Glutamatergic neuron (in vitro differentiated cells): ENCODE results near the gene TRMT1. TPM values are rescaled to one million over a fixed set of nuclear protein-coding genes. Genes with fewer than 3 reads are reported as not detected.

Experiments used
- DNase-seq: peaks from one replicate; pipeline ENCODE4 v3.0.0; 2022
- H3K27ac Mint-ChIP-seq: one replicate; pipeline ENCODE4 v1.8.0; 2020; ENCODE audit warnings: mild to moderate bottlenecking, mixed read lengths, inconsistent platforms; ENCODE audit not compliant: unreplicated experiment
- H3K27me3 Mint-ChIP-seq: one replicate; pipeline ENCODE4 v1.8.0; 2020; ENCODE audit warnings: mild to moderate bottlenecking, moderate library complexity, mixed read lengths, inconsistent platforms; ENCODE audit not compliant: unreplicated experiment
- H3K36me3 Mint-ChIP-seq: one replicate; pipeline ENCODE4 v1.8.0; 2020; ENCODE audit warnings: mild to moderate bottlenecking, mixed read lengths, inconsistent platforms; ENCODE audit not compliant: unreplicated experiment
- H3K4me1 Mint-ChIP-seq: one replicate; pipeline ENCODE4 v1.8.0; 2020; ENCODE audit warnings: mild to moderate bottlenecking, low read depth, mixed read lengths, inconsistent platforms; ENCODE audit not compliant: unreplicated experiment
- H3K4me3 Mint-ChIP-seq: one replicate; pipeline ENCODE4 v1.8.0; 2020; ENCODE audit warnings: mild to moderate bottlenecking, mixed read lengths, inconsistent platforms; ENCODE audit not compliant: unreplicated experiment
- H3K9me3 Mint-ChIP-seq: one replicate; pipeline ENCODE4 v1.8.0; 2020; ENCODE audit warnings: mild to moderate bottlenecking, moderate library complexity, mixed read lengths, inconsistent platforms; ENCODE audit not compliant: unreplicated experiment
- CTCF ChIP-seq: fragments of 200-600 bp; sonication (generic); IDR thresholded peaks from one replicate; pipeline ENCODE4 v1.5.0; 2021; ENCODE audit not compliant: partially characterized antibody, unreplicated experiment
- total RNA-seq: library from RNA; stranded (reverse); fragmentation: NEBNext Ultra II Directional; extraction: Animal tissue kit (Norgen Biotek cat#: 25700); gene quantifications from one replicate; pipeline ENCODE4 v1.2.1, GENCODE V29; 2021; ENCODE audit not compliant: unreplicated experiment

Gene TRMT1
- total RNA-seq, 1 donor from 2014 or later, result 29.2 TPM

DNA sequence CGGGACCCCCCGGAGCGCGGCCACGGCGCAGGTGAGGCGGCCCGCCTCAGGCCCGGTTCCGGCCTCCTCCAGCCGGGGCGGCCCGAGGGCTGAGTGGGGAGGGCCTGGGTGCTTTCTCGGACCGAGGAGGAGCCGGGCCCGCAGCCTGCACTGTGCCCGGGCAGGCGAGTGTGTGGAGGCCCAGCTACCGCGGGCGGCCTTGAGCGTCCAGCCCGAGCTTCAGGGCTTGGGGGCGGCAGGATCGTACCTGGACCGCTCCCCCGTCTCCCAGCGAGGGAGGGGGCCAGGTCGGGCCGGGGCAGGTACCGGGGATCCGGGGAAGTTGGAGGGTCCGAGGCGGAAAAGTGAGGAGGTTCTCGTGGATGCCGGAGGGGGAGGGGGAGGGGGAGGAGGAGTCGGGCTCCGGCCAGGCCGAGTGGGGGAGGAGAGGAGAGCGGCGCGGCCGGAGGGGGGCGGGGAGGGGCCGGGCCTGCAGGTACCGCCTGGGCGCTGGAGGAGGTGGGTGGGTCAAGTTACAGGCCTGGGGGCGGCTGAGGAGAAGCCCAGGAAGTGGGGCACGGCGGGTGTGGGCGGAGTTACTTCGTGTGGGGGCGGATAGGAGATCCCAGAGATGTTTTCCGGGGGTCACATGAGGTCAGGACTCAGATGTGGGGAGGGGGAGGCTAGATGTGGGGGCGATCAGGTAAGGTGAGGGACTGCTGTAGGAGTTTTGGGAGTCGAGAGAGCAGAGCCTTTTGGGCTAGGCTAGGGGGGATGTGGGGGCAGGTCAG, 2.1 kb upstream of the TRMT1 start:
- H3K36me3 Mint-ChIP-seq, result no peaks in the 10 kb centered on the region
- TF ChIP-seq CTCF, result no peak
- peak overlapping the region; percentile 86 for H3K4me3 Mint-ChIP-seq
- peaks cover 11% of the 10 kb centered on the region for H3K27me3 Mint-ChIP-seq
- peak; percentile 70 for DNase-seq
- H3K4me1 Mint-ChIP-seq, result peaks cover 17% of the 10 kb centered on the region
- H3K27ac Mint-ChIP-seq, result peak overlapping the region; percentile 64
- H3K9me3 Mint-ChIP-seq, result peaks cover 15% of the 10 kb centered on the region

DNA sequence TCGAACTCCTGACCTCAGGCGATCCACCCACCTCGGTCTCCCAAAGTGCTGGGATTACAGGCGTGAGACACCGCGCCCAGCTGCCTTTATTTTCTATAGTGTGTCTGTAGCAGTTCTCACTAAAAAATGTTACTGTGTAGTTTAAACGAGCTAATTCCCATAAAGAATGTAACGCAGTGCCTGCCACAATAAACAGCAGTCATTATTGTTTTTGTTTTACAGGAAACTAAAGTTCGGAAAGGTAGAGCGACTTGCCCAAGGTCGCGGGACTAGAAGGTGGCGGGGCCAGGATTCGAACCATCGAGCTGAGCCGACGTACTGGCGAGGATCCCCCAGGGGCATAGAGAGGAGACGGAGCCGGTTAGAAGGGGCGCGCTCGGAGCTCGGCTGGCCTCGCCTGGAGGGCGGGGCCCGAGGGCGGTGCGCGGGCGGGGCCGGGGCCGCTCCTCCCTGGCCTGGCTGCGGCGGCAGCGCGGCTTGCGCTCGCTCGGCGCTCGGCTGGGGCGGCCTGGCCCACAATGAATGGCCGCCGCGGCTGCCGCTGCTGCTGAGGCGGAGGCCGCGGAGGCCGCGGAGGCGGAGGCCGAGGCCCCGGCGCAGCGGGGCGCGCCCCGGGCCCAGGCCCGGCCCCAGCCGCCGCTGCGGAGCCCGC, 1.4 kb upstream of the TRMT1 start, which contains the start of gene NACC1:
TSS of gene NACC1 (plus strand) at position 493 of the 652 bp plus-strand sequence. CDS start 16,944 bp downstream, outside the sequence.
- DNase-seq, result peak; percentile 95
- H3K36me3 Mint-ChIP-seq, result no peaks in the 10 kb centered on the region
- peak within 1 kb of the TSS; percentile 91 for H3K27ac Mint-ChIP-seq
- peak within 1 kb of the TSS; percentile 94 for H3K4me3 Mint-ChIP-seq
- peaks cover 15% of the 10 kb centered on the region for H3K9me3 Mint-ChIP-seq
- peaks cover 17% of the 10 kb centered on the region for H3K4me1 Mint-ChIP-seq
- H3K27me3 Mint-ChIP-seq, result peaks cover 11% of the 10 kb centered on the region
- TF ChIP-seq CTCF, result no peak

DNA sequence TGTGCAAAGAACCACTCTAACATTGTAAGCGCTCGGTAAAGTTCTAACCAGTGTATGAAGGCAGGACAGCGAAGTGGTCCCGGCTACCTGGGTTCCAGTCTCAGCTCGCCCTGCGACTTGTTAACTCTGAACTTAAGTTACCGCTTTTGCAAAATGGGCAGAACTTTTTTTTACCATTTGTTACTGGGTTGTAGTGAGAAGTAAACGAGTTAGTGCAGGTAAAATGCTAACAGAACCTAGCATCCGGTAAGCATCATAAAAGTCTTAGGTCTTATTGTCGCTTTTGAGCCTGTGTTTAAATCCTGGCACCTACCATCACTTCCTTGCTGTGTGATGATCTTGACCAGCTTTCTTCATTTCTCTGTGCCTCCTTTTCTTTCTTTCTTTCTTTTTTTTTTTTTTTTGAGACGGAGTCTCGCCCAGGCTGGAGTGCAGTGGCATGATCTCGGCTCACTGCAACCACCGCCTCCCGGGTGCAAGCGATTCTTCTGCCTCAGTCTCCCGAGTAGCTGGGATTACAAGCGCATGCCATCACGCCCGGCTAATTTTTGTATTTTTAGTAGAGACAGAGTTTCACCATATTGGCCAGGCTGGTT, 734 bp upstream of the TRMT1 start:
- Mint-ChIP-seq H3K36me3 (no peaks in the 10 kb centered on the region), H3K27ac (peak overlapping the region; percentile 91), H3K4me1 (peaks cover 15% of the 10 kb centered on the region), H3K27me3 (peaks cover 11% of the 10 kb centered on the region), H3K4me3 (peak overlapping the region; percentile 94), H3K9me3 (peaks cover 13% of the 10 kb centered on the region)
- no peak for DNase-seq
- no peak for TF ChIP-seq CTCF

- TF ChIP-seq CTCF, result no peak
- H3K9me3 Mint-ChIP-seq, result peaks cover 12% of the 10 kb centered on the region
- H3K4me3 Mint-ChIP-seq, result peak overlapping the region; percentile 94
- peaks cover 11% of the 10 kb centered on the region for H3K27me3 Mint-ChIP-seq
- no peak overlapping the region for H3K27ac Mint-ChIP-seq
- peaks cover 13% of the 10 kb centered on the region for H3K4me1 Mint-ChIP-seq
- H3K36me3 Mint-ChIP-seq, result no peaks in the 10 kb centered on the region
- DNase-seq, result no peak
Observed at GRCh38 chr19:13115936-13116281, 631 bp downstream of the TRMT1 start.
